Measurements from ENCODE around the gene ATP10A.

ATP10A gene

DNA sequence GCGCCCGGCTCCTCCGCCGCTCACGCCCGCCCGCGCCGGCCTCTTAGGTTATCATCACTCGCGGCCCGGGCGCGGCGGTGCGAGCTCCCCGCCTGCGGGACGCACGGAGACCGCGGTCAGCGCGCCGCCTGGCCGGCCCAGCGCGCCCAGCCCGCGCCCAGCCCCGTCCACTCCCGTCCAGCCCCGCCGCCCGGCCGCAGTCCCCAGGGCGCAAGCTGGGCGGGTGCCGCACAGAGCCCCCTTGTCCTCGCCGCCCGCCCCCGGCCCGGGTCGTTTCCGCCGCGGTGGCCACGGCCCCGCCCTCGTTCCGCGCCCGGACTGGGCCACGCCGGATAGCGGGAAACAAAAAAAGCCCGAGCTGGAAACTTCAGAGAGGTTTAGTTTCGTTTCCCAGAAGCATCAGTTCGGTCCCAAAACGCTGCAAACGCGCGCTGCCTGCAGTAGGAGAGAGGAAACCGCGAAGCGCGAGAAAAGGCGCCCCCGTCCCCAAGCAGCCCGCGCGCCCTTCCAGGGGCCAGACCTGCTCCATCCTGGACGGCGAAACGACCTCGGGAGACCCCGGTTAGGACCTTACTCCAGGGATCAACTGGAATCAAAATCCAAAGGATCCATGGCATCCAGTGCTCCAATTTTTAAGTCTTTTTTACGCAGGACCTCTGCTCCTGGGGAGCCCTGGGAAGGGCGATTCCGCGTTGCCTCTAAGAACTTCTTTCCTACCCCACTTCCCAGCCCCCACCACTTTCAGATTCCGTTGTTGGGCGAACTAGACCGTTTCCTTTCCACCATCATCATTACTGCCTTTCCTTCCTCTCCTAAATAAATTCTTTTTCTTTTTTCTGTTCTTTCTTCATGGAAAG, at the start of gene ATP10A:
TSS of gene ATP10A (minus strand) at position 217 of the 857 bp plus-strand sequence. CDS start 231 bp downstream, outside the sequence.
- DNase-seq (ENCODE audit: low spot score): no peak

DNA sequence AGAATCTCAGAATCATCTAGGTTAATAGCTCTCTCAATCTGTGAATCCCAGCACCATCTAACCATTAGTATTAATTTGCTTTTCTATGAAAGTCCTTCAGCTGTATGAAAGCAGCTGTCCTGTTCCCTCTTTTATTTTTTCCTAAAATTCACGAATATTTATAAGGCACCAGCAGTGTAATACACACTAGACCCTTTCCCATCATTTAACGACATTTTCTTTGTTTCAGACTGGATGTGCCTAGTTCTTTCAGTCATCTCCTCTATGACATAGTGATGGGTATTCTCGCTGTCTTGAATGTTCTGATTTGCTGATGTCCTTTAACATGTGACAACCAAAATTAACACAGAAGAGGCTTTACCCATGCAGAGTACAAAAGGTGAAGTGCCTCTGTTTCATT, 48.9 kb upstream of the ATP10A start:
- no peak for DNase-seq (ENCODE audit: low spot score)

- DNase-seq (ENCODE audit: low spot score): no peak
Observed at GRCh38 chr15:25910832-25911231, 47.7 kb upstream of the ATP10A start.

GRCh38 chr15:25909806-25910205, 46.7 kb upstream of the ATP10A start:
- DNase-seq (ENCODE audit: low spot score): no peak

DNA sequence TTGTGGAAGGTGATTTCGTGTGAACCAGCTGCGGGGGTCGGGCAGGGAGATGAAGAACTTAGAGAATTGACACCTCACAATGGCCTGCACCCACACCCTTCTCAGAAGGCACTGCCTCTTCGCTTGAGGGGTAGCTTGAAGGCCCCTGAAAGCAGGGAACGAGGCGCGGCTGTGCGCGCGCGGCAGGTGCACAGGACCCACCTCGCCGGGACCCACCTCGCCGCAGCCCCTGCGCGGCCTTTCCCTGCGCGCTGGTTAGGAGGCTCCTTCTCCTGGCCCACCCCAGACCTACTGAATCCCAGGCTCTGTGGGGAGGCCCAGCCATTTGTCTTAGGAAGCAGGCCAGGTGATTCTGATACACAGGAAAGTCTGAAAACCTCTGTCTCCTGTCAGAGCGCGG, 46.2 kb upstream of the ATP10A start:
- DNase-seq (ENCODE audit: low spot score): no peak

GRCh38 chr15:25905140-25905539, 42.0 kb upstream of the ATP10A start:
- DNase-seq (ENCODE audit: low spot score): no peak

- DNase-seq (ENCODE audit: low spot score): no peak
Observed at GRCh38 chr15:25903024-25903581, 40.0 kb upstream of the ATP10A start.

DNA sequence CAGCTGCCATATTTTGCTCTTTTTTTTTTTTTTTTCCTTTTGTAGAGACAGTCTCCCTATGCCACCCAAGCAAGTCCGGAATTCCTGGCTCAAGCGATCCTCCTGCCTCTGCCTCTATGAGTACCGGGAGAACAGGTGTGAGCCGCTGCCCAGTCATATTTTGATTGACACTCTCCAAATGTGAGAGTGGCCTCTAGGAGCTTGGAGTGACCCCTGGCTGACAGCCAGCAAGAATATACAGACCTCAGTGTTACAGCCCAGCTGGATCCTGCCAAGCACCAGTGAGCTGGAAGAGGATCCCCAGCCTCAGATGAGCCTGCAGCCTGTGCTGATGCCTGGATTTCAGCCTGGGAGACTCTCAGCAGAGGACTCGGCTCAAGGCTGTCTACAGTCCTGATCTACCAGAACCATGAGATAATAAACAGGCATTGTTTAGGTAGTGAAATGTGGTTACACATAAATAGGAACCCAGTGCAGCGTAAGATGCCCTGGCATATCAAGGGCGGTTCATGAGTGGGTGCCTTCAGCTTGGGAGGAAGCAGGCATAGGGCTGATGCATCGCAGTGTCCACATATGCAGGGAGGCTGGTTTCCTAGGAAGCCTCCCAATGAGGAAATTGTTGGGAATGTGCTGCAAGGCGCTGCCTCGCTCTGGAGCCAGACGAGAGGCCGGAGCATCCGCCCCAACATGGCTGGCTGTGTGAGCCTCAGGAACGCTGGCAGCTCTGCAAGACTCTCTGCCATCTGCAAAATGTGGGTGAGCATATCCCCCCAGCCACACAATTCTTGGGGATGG, 38.9 kb upstream of the ATP10A start:
- DNase-seq (ENCODE audit: low spot score): no peak

DNA sequence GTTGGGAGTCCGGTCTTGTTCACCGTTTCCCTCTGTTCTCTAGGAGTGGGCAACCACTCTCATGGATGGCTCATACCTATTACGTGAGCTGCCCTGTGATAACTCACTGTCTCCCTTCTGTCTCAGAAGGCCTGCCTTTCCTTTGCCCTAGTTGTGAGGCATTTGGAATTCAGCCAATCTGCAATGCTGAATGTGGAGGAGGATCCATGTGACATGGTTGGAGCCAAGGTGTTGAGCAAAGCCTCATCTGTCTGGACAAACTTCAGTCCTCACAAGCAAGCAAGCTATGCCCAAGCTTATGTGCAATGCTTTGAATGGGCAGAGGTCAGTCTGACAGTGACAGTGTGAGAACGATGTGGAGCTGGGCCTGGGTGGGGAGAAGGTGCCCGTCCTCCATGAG, 37.8 kb upstream of the ATP10A start:
- DNase-seq (ENCODE audit: low spot score): no peak

- DNase-seq (ENCODE audit: low spot score): no peak
Observed at GRCh38 chr15:25900431-25900830, 37.3 kb upstream of the ATP10A start.

GRCh38 chr15:25899870-25900269, 36.7 kb upstream of the ATP10A start:
- no peak for DNase-seq (ENCODE audit: low spot score)

DNA sequence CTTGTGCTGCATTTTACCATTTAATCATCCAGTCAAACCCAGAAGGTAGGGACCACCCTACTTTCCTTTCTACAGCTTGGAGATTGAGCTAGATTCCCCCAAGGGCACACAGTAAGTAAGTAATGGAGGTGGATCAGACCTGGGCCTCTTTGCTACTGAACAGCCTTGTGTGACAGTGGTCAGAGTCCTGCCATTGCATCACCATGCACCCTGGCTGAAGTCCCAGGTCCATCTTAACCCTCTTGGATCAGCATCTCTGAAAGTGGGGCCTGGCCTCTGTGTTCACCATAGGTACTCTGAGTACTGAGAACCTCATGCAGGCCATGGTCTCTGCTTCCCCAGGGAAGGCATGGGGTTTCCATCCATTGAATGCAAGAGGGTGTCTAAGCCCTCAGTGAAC, 34.5 kb upstream of the ATP10A start:
- no peak for DNase-seq (ENCODE audit: low spot score)

DNA sequence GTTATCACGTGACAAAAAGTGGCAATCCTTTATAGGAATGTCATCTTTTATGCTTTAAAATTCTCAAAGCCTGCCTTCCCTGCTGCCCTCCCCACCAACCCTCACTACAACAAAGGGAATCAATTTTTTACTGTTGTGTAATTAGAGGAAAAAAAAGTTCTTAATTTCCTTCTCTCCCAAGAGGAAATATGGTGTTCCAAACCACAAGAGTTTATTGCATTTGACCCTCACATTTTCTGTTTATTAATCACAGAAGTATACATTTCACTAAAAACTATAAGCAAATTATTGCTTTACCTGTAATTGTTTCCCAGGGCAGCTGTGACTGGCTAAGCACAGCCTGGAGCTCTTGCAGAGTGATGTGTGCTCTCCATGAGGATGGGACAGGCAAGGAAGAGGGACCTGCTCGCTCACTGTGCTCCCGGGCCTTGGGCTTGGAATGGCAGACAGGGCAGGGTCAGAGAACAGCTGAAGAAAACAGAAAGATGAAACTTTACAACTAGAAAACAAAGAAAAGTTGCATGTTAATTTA, 31.3 kb upstream of the ATP10A start:
- no peak for DNase-seq (ENCODE audit: low spot score)

- no peak for DNase-seq (ENCODE audit: low spot score)
Observed at GRCh38 chr15:25893596-25893995, 30.5 kb upstream of the ATP10A start.

DNA sequence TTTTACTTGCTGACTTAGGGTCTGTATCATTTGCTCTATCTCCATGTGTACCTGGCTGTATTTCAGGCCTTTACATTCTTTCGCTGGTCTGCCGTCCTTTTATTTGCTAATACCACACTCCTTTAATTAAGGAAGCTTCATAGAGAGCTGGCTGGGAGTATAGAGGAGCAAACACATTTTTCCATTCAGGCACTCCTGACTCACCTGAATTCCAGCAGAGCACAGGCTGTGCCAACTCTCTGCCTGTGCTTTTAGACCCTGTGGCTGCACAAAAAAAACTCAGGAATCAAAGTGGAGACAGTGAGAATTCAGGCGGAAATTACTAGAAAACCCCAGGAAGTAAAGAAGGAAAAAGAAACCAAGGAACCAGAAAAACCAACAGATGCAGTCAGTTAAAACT, 29.0 kb upstream of the ATP10A start:
- no peak for DNase-seq (ENCODE audit: low spot score)

DNA sequence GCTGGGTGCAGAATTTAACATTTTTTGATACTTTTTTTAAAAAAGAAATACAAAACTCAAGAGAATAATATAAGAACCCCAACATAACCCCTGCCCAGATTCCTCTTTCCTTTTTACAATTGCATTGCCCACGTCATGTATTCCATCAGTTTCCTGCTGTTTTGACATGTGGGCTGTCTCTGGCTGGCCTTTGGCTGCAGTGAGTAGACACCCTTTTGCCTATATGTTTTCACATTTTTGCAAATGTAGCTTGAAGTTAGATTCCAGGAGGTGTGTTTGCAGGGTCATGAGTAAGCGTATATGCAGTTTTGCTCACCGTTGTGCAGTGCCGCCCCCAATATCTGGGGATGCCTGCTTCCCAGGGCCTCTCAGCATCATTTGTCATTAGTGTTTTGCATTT, 28.0 kb upstream of the ATP10A start:
- no peak for DNase-seq (ENCODE audit: low spot score)

DNA sequence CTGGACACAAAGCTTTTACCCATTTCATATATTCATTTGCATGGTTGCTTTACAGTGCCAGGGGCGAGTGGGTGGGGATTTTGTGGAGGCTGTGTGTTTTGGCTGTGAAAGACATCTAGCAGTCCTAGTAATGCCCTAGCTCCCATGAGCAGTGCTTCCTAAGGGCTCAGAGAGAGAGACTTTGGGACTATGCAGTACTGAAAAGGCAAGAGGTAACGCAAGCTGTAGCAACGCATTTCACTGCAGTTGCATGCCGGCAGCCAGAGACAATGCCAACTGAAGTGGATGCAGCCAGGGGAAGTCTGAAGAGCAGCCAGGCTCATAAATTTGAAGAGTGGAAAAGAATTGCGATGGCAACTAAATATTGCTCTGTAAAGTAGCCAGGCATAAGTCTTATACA, 27.4 kb upstream of the ATP10A start:
- DNase-seq (ENCODE audit: low spot score): no peak

DNA sequence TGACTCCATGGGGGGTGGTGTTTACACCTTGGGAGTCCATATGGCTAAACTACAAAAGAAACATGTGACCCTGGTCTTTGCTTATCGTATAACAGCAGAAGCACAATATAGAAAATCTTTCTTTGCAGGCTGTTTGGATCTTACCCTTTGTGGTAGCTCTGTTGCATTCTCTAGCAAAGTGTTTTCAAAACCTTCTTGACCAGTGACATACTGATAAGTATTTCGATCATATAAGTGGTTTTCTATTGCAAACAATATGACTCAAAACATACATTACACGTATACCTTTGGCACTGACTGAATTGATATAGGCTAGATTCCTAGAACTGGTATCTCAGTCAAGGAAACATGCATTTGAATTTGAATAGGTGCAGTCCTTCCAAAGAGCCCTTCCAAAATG, 24.7 kb upstream of the ATP10A start:
- DNase-seq (ENCODE audit: low spot score): no peak

- DNase-seq (ENCODE audit: low spot score): no peak
Observed at GRCh38 chr15:25886498-25887140, 23.5 kb upstream of the ATP10A start.

GRCh38 chr15:25884370-25884769, 21.2 kb upstream of the ATP10A start:
- no peak for DNase-seq (ENCODE audit: low spot score)

- DNase-seq (ENCODE audit: low spot score): no peak
Observed at GRCh38 chr15:25883463-25884259, 20.5 kb upstream of the ATP10A start.
